ENCODE measurements around the gene MYL5.

The MYL5 gene

DNA sequence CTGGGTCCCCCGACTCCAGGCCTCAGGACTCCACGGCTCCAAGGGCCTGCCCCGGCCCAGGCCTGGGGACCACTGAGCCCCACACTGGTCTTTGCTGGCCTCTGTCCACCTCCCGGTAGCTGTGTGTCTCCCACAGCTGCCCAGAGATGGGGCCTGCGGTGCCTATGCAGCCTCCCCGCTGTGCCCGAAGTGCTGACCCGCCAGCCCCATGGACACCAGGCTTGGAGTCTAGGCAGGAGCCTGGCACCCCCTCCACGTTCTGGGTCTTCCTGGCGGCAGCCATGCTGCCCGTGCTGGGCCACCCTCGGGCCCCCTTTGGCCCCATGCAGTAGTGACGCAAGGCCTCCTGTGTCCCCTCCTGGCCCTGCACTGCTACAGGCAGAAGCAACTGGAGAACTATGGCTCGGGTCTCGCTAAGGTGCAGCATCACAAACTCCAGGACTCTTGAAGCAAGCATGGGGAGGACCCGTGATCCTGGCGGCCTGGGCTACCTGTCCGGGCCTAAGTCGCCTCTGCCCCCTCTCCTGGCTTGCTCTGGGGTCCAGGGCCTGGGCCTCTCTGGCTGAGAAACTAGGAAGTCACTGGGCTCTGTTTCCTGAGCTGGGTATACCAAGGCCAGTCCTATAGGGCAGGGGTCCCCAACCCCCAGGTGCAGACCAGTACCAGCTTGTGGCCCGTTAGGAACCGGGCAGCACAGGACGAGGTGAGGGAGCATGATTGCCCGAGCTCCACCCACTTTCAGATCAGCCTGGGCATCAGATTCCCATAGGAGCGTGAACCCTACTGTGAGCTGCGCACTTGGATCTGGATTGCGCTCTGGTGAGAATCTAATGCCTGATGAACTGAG lies 917 bp downstream of the MYL5 start:
- no peak for DNase-seq

DNA sequence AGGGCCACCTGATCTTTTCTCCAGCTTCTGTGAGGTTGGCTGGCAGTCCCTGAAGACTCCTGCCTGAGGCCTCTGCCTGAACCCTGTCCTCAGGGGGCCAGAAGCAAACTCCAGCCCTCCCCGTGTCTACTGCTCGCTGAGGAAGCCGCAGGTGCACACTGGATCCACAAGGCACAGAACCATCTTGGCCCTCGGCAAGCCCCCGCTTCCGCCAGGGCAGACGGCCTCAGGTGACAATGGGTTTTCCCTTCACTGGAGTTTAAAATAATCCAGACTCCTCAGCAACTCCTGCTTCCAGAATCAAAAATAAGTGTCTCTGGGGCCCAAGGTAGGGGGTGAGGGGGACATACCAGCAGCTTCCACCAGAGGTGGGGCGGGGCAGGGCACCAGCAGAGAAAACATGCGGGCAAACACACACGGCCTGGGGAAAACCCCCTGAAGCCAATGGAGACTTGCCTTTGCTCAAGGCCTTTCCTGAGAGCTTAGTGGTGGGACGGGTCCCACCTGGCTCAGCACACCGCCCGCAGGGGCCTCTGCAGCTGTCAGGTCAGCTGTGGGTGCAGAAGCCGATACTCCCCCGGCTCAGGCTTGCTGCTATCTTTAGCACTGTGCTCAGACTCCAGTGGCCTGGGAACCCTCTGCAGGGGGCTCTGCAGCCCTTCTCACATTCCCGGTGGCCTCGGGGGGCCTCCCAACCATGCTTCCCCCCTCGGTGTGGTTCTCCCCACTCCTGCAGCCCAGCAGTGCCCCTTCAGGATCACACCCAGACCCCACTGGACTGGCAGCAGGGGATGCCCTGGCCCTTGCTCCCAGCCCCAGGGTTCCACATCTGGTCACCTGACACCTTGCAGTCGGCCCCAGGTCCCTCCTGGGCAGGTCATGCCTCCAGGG lies 1.9 kb downstream of the MYL5 start:
- no peak for DNase-seq

DNA sequence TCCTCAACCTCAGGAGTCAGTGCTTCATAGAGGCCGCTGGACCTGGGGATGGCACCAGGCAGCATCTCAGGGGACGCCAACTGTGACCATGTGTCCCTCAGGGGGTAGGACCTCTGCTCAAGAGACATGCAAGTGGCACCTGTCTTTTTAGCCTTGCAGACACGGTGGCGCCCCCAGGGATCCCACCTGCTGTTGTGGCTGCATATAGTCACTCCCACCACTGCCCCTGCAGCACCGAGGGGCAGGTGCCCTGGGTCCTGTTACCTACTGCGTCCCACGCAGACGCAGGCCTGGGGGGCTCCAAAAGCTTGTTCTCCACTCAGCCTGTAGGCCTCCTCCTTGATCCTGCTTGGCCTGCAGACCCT lies 2.5 kb downstream of the MYL5 start:
- no peak for DNase-seq

DNA sequence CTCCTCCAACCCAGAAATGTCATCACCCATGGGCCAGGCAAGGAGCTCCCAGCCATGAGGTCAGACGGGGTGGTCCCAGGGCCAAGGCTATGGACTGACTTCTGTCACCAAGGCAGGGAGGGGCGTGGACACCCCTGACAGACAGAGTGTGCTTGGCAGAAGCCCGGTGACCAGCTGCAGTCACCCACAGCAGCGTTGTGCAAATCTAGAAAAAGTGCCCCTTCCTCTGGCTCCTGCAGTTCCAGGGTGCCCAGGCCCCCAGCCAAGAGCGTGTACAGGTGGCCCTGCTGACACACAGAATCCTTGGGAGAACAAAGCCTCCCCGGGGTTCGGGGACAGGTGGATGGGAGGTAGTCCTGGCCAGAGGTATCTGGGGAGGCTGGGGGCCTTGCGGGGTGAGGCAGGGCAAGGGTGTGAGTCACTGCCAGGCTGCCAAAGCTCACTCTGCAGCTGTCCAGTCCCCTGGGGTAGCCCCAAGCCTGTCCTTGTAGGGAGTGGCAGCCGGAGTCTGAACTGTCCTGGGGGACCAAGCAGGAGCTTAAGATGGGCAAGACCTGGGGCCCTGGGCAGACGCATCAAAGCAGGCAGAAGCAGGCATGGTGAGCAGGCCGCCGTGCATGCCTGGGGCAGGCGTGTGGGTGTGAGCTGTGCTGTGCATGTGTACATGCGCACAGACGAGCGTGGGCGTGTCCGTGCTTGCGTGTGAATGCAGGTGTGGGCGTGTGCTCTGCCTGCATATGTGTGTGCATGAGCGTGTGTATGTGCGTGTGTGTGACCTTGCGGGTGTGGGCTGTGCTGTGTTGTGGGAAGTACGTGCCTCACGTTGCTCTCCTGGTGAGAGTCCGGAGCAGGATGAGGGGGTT lies 3.3 kb downstream of the MYL5 start:
- no peak for DNase-seq

DNA sequence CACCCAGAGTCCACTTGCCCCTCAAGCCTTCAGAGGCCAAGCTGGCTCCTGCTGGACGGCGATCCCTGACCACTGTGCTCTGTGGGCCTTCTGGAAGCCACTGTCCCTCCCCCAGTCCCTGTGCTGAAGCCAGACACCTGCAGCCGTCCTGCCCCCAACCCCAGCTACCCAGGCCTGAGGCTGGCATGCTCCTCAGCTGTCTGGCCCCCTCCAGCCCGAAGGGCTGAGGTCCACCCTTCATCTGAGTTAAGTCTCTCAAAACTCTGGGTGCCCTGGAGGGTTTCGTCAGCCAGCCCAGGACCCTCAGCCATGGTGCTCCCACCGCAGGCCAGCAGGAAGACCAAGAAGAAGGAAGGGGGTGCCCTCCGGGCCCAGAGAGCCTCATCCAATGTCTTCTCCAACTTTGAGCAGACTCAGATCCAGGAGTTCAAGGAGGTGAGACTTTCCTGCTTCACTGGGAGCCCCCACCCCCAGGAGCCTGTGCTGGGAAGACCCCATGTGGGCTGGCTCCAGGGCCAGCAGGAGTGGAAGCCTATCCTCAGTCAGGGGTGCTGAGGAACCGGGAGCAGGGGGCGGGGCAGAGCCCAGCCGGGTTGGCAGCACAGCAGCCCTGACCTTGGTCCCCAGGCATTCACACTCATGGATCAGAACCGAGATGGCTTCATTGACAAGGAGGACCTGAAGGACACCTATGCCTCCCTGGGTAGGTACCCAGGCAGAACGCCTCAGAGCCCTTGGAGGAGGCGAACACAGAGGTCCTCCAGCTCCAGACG lies 4.2 kb downstream of the MYL5 start:
- DNase-seq: no peak

DNA sequence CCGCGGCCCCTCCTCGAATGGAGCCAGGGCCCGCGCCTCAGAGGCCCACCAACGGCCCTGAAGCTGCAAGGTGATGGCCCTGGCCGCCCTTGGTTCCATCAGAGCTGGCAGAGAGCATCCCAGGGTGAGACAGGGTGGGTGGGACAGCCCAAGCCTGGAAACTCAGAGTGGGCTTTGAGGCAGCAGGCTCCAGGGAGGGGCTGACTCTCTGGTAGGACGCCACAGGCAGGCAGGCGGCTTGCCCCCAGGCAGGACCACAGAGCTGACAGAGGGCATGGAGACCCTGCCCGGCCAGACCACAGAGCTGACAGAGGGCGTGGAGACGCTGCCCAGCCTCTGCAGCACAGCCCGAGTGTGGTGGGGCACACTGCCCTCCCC lies 4.8 kb downstream of the MYL5 start:
- DNase-seq: no peak

DNA sequence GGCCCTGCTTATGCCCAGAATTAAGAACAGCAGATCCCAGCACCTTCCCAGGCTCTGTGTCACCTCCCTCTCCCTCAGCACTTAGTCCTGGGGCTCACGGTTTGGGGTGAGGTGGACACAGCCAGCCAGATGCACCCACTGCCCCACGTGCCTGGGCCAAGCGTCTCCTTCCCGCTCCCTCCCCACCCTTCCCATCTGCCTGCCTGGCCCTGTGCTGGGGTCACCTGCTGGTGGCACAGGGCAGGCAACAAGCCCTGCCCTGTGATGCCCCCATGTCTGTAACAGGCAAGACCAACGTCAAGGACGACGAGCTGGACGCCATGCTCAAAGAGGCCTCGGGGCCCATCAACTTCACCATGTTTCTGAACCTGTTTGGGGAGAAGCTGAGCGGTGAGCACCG lies 5.3 kb downstream of the MYL5 start:
- no peak for DNase-seq

DNA sequence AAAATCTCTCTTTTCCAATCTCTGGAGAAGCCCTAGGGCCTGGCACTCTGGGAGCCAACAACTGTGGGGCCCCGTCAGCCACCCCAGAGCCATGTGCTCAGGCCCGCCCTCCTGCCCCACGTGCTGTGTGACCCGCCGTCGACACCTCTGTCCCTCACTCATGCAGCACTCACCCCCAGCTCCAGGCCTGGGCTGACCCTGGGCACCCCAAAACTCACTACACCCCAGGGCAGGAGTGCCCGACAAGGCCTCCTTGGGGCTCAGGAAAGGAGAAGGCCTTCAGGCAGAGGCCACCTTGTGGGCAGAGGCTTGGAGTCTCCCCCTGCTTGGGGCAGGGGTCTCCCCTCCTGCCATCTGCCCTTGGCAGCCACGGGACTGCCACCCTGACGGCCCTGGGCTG lies 5.7 kb downstream of the MYL5 start:
- DNase-seq: no peak

DNA sequence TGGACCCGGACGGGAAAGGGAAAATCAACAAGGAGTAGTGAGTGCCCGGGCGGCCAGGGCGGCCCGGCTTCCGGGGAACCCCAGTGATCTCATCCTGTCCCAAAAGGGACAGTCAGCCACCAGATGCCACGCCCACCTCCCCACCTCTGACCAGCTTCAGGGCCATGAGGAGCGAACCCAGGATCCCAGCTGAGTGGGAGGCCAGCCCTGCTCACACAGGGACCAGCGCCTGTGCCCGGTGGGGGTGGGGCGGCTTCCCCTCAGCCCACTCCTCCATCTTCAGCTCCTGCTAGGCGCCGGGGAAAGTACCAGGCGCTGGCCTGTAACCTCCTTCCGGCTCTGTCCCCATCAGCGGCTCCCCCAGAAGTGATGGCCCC lies 6.2 kb downstream of the MYL5 start:
- DNase-seq: no peak

DNA sequence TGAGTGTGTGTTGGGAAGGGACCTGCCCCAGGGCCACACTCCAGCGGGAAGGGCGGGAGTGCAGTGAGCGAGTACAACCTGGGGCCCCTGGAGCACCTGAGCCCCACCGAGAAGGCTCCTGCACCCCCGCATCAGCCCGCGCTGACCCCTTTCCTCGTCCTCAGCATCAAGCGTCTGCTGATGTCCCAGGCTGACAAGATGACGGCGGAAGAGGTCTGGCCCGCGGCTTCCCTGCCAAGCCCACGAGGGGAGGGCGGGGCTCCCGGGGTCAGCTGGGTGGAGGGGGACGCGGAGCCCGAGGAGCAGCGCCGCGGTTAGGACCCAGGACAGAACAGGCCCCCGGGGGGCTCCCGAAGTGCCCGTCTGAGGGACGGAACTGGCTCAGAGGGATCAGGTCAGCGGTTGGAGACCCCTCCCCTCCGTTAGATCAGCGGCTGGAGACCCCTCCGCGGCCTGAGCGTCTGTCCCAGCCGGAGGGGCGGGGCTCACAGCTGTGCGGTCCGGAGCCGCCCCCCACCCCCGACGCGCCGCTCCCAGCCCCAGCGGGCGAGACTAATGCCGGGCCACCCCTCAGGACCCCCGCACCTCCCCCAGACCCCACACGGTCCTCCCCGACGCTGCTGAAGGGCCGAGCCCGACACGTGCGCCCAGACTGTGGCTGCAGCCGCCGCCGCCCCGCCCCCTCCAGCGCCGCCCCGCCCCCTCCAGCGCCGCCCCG lies 6.7 kb downstream of the MYL5 start:
- peak; percentile 21 for DNase-seq

DNA sequence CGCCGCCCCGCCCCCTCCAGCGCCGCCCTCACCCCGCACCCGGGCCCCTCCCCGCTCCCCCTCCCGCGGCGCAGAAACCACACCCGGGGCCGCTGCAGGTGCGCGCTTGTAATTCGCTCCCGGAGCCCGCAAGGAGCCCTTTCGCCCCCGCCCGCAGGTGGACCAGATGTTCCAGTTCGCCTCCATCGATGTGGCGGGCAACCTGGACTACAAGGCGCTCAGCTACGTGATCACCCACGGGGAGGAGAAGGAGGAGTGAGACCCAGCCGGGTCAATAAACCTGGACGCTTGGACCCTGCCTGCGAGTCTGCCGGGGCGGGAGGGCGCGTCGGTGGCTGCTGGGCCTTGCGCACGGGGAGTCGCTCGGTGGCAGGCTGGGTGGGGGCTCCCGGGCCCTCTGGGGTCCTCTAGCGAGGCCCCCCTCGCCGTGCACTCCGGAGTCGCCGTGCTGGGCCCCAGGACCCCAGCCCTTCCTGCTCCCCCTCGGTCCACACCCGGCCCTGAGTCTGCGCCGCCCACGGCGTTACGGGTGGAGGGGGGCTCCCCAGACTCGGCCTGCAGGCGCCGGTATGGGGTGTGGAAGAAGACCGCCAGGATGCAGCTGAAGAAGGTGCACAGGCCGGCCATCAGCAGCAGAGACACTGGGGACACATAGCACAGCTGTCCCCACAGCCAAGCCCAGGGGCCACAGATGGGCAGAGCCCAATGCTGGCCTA lies 7.6 kb downstream of the MYL5 start:
- DNase-seq: no peak

DNA sequence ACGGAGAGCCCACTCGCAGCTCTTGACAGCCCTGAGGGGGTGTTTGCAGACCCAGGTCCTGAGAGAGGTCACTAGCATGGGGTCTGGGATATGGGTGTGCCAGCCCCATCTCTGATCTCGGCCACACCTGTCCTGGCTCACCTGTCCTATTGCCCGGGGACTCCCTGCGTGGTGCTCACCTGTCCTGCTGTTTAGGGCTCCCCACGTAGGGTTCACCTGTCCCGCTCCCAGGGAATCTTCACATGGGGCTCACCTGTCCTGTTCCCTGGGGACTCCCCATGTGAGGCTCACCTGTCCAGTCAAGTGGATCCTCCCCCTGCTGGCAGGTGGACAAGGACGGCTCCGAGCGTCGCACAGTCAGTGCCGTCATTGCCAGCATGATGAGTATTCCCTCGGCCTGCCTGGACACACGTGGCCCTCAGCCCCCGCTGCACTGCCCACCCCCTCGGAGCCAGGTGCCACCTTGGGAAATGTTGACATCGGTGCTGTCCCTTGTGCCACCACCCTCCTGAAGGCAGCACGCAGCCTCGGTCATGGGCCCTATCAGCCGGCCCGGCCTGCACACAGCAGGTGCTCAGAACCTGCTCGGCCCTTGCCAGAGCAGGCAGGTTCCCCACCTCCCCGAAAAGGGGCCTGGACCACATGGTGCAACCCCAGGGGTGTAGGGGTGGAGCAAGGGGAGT lies 8.3 kb downstream of the MYL5 start:
- DNase-seq: no peak

DNA sequence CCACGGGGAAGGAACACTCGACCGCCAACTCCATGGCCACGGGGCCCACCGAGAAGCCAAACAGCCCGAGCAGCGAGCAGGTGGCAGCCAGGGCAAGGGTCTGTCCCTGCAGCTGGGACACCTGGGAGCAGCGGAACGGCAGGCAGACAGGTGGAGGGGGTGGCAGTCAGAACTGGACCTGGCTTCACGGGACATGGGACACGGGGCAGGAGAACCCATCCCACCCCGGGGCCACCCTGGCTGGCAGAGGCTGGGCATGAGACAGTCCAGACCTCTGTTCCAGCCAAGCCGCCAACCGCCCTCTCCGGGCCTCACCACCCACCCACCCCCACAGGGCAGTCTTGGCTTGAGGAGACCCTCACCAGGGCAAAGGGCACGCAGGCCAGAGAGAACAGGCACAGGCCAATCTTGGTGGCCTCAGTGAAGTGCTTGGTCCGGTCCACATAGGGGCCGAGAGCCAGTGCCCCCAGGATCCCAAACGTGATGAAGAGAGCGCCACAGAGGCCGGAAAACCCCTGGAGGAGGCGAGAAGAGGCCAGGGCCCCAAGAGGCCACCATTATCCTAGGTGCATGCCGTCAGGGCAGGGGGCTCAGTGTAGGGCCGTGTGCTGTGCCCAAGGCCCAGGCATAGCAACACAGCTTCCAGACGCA lies 9.0 kb downstream of the MYL5 start:
- DNase-seq: no peak

DNA sequence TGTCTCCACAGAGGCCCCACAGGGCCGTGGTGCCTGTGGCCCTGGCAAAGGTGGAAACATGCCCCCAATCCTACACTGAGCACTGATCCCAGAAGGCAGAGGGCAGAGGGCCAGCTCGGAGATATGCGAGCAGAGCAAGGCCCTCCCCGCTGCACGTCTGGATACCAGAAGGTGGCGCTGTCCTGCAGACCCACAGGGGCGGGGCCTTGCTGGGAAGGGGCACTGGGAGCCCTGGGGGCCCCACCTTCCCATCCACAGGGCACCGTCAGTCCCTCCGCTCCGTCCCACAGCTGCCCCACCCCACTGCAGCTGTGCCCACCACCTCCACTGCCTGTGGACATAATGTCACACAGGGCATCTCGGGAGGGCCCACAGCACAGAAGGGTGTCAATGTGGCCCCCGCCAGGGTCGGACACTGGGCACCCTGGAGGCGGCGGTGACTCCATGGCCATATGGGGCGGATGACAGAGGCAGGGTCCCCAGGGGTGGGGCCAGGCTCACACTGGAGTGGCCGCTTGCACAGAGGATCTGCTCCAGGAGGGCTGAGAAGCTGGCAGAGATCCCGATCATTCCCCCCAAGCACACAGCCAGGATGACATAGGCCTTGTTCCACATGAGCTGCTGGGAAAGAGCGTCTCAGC lies 9.8 kb downstream of the MYL5 start:
- DNase-seq: peak; percentile 80

DNA sequence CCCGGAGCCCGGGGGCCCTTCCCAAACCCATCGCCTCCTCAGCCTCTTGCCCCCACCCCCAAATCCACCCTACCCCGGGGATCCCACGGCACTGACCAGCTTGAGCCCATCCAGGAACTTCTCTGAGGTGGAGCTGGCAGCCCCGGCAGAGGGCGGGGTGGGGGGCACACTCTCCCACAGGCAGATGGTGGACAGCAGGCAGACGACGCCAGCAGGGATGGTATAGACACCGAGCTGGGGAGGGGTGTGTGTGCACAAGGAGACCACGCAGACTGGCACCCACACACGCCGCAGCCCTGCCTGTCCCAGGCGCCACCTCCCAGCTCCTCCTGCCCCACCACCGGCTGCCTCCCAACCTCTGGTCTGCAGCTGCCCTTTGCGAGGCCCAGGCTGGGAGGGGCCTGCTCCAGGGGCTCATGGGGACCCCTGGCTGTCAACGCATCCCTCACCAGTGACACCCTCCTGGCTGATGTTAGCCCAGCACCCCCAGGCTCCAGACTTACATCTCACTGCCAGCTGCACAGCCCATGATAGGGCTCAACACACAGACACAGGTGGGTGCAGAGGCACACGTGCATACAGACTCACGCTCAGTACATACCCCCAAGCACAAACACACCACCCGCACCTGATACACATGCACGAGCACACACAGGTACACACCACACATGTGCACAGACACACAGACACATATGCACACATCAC lies 10.4 kb downstream of the MYL5 start:
- no peak for DNase-seq

DNA sequence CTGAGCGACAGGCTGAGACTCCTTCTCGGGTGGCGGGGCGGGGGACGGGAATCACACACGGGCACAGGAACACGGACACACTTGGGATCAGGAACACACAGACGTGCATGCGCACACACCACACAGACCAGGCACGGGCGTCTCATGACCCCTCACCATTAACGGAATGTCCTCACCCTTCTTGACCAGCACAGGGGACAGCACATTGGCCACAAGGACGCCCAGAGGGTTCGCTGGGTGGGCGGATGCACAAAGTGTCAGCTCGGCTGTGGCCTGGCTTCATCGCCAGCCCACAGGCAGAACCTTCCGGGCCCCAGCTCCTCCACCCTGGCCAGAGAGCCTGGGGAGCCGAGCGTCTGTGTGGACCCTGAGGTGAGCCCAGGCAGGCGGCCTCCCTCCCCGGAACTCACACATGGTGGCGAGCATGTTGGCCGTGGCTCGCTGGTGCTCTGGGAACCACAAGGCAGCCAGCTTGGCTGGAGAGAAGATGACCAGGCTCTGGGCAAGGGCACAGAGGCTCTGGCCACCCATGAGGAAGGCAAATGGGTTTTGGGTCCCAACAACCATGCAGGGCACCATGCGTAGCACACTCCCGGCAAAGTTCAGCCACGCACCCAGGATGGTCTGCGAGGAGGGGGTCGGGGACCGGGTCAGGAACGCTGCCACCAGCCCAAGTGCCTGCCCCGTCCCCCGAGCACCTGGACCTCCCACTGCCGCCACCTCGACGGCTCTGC lies 11.5 kb downstream of the MYL5 start:
- DNase-seq: no peak

DNA sequence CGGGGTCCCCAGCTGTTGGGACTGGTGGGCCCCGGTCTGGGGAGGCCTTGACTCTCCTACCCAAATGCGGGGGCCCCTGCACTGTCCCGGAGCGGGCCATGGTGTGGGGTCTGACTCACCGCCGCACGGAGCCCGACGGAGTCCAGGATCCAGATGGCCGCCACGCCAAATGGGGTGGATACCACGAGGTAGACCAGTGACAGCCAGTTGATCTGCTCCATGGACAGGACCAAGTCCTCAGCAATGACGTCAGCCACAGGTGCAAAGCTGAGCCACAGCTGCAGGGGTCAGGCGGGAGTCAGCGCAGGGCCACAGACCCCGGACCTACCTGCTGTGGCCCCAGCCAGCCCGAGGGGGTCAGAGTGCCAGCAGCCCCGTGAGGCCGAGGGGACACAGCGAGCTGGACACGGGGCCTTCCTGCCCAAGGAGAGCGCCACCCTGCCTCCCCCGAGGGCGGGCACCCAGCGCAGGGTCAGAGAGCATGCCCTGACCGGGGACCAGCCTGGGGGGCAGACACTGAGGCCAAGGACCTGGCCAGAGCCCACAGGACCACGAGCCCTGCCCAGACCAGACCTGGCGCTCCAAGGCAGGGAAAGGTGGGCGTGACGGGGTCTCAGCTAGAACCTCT lies 12.2 kb downstream of the MYL5 start:
- no peak for DNase-seq
